ENCODE data around the gene MRPL2.

MRPL2 gene

DNA sequence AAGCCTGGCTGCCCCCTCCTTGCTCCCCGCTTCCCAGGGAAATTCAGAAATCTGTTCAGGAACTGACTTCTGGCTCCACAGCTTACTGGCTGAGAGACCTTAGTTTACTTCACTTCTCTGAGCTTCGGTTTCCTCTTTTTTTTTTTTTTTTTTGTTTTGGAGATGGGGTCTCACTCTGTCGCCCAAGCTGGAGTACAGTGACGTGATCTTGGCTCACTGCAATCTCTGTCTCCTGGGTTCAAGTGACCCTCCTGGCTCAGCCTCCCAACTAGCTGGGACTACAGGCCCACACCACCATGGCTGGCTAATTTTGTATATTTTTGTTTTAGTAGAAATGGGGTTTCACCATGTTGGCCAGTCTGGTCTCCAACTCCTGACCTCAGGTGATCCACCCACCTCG, 31.8 kb upstream of the MRPL2 start:
- H3K36me3 ChIP-seq (ENCODE audit: insufficient read depth, low read length): no peaks in the 10 kb centered on the region
- H4K20me1 ChIP-seq (ENCODE audit: insufficient read depth, low read length): no peaks in the 10 kb centered on the region
- no peaks in the 10 kb centered on the region for H3K4me1 ChIP-seq (ENCODE audit: insufficient read depth, low read length, severe bottlenecking)
- no peak overlapping the region for H3K4me2 ChIP-seq (ENCODE audit: low read length)
- no peaks in the 10 kb centered on the region for H3F3A ChIP-seq (ENCODE audit: insufficient read depth, low read length)
- H3K9ac ChIP-seq (ENCODE audit: low read length): no peak overlapping the region
- H3K27me3 ChIP-seq (ENCODE audit: insufficient read depth, low read length): no peaks in the 10 kb centered on the region
- no peaks in the 10 kb centered on the region for H3K9me2 ChIP-seq (ENCODE audit: low read depth, low read length)
- H3K27ac ChIP-seq (ENCODE audit: low read depth, low read length, poor library complexity, severe bottlenecking): no peak overlapping the region
- H3K9me3 ChIP-seq (ENCODE audit: low read length): no peaks in the 10 kb centered on the region
- no peak overlapping the region for H2AFZ ChIP-seq (ENCODE audit: low read length)
- TF ChIP-seq EZH2 (IDR thresholded peaks at IDR 0.05; ENCODE audit: borderline replicate concordance, low read length): no peak
- TF ChIP-seq, protein P1, sequence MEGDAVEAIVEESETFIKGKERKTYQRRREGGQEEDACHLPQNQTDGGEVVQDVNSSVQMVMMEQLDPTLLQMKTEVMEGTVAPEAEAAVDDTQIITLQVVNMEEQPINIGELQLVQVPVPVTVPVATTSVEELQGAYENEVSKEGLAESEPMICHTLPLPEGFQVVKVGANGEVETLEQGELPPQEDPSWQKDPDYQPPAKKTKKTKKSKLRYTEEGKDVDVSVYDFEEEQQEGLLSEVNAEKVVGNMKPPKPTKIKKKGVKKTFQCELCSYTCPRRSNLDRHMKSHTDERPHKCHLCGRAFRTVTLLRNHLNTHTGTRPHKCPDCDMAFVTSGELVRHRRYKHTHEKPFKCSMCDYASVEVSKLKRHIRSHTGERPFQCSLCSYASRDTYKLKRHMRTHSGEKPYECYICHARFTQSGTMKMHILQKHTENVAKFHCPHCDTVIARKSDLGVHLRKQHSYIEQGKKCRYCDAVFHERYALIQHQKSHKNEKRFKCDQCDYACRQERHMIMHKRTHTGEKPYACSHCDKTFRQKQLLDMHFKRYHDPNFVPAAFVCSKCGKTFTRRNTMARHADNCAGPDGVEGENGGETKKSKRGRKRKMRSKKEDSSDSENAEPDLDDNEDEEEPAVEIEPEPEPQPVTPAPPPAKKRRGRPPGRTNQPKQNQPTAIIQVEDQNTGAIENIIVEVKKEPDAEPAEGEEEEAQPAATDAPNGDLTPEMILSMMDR (IDR thresholded peaks at IDR 0.05; ENCODE audit: low read length): no peak
- H3K79me2 ChIP-seq (ENCODE audit: insufficient read depth, low read length): no peaks in the 10 kb centered on the region
- H3K4me3 ChIP-seq (ENCODE audit: low read depth, low read length, poor library complexity, severe bottlenecking): no peak overlapping the region

DNA sequence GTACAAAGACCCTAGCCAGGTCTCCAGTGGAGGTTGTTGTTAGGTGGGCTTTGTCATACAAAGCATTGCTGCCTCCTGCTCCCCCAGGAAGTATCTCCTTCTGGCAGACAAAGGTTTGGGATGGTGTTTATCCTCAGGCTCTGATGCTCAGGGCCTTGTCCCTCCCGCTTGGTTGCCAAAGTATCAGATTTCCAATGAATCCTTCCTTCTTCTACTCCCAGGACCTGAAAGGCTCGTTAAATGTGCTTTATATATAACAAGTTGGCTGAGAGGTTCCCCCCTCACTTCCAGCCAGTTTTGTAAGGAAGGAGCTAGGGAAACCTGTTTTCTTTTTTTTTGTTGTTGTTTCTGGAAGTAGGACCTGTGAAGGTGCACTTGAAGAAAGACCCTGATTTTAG, 31.3 kb upstream of the MRPL2 start:
- Histone ChIP-seq H3K4me2 (ENCODE audit: low read length) (no peak overlapping the region), H3K27me3 (ENCODE audit: insufficient read depth, low read length) (no peaks in the 10 kb centered on the region), H3K27ac (ENCODE audit: low read depth, low read length, poor library complexity, severe bottlenecking) (no peak overlapping the region), H3F3A (ENCODE audit: insufficient read depth, low read length) (no peaks in the 10 kb centered on the region), H3K9me2 (ENCODE audit: low read depth, low read length) (no peaks in the 10 kb centered on the region), H3K9ac (ENCODE audit: low read length) (no peak overlapping the region), H4K20me1 (ENCODE audit: insufficient read depth, low read length) (no peaks in the 10 kb centered on the region), H3K4me1 (ENCODE audit: insufficient read depth, low read length, severe bottlenecking) (no peaks in the 10 kb centered on the region), H3K4me3 (ENCODE audit: low read depth, low read length, poor library complexity, severe bottlenecking) (no peak overlapping the region), H3K36me3 (ENCODE audit: insufficient read depth, low read length) (no peaks in the 10 kb centered on the region), H3K9me3 (ENCODE audit: low read length) (no peaks in the 10 kb centered on the region), H3K79me2 (ENCODE audit: insufficient read depth, low read length) (no peaks in the 10 kb centered on the region), H2AFZ (ENCODE audit: low read length) (no peak overlapping the region)
- no peak for TF ChIP-seq EZH2 (IDR thresholded peaks at IDR 0.05; ENCODE audit: borderline replicate concordance, low read length)
- TF ChIP-seq, protein P1 (IDR thresholded peaks at IDR 0.05; ENCODE audit: low read length): no peak

DNA sequence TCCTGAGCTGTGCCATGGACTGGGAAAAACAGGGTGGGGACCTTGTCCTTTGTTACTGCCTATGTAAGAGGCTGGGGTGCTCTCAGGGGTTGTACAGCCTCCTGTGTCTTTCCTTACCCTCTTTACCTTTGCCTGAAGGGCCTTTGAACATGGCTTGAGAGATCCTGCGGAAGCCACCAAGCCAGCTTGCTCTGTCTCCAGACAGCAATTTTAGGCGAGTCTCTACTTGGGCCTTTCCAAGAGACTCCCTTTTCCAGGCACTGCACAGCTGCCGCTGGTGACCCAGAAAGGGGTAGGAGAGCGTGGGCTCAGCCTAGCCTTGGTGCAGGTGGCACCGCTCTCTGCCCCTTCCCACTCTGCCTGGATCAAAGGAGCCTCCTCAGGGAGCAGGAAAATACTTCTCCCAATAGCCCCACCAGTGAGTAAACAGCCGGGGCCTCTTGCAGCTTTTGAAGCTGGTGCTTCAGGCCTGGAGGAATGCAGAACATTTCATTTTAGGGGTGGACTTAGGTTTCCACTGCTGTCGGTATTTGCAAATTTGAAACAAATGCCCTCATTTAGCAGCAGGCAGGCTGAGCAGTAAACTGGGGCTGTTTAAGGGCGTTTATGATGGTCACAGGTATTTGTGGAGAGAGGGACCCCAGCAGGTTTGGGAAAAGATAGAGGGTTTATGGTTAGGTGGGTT, 30.8 kb upstream of the MRPL2 start:
- H3K27ac ChIP-seq (ENCODE audit: low read depth, low read length, poor library complexity, severe bottlenecking): no peak overlapping the region
- no peaks in the 10 kb centered on the region for H3K4me1 ChIP-seq (ENCODE audit: insufficient read depth, low read length, severe bottlenecking)
- H3K36me3 ChIP-seq (ENCODE audit: insufficient read depth, low read length): no peaks in the 10 kb centered on the region
- H3K27me3 ChIP-seq (ENCODE audit: insufficient read depth, low read length): no peaks in the 10 kb centered on the region
- no peak overlapping the region for H3K4me2 ChIP-seq (ENCODE audit: low read length)
- H3K9me2 ChIP-seq (ENCODE audit: low read depth, low read length): no peaks in the 10 kb centered on the region
- no peak overlapping the region for H3K9ac ChIP-seq (ENCODE audit: low read length)
- no peak overlapping the region for H2AFZ ChIP-seq (ENCODE audit: low read length)
- no peaks in the 10 kb centered on the region for H3K79me2 ChIP-seq (ENCODE audit: insufficient read depth, low read length)
- no peaks in the 10 kb centered on the region for H4K20me1 ChIP-seq (ENCODE audit: insufficient read depth, low read length)
- no peaks in the 10 kb centered on the region for H3F3A ChIP-seq (ENCODE audit: insufficient read depth, low read length)
- H3K4me3 ChIP-seq (ENCODE audit: low read depth, low read length, poor library complexity, severe bottlenecking): no peak overlapping the region
- TF ChIP-seq EZH2 (IDR thresholded peaks at IDR 0.05; ENCODE audit: borderline replicate concordance, low read length): no peak
- TF ChIP-seq, protein P1 (IDR thresholded peaks at IDR 0.05; ENCODE audit: low read length): no peak
- no peaks in the 10 kb centered on the region for H3K9me3 ChIP-seq (ENCODE audit: low read length)
